Cardiac muscle cell (in vitro differentiated cells and primary cell): ENCODE data around the gene ABCA7. TPM values are rescaled to one million over a fixed set of nuclear protein-coding genes. Genes with fewer than 3 reads are reported as not detected.

Experiments
- DNase-seq, 2 donors: peaks; one replicate each; pipeline versions ENCODE4 v3.0.0 to v3.0.0-alpha.2; 2010 to 2017; ENCODE audit warnings: low read depth in 1 of 2, low spot score in 1 of 2
- H3K27ac ChIP-seq: fragments of 200-600 bp; sonication (generic); 2 replicates; pipeline ENCODE4 v1.5.1; 2016
- H3K27me3 ChIP-seq: fragments of 200-600 bp; sonication (generic); 2 replicates; pipeline ENCODE4 v1.6.0; 2016; ENCODE audit warnings: control low read depth
- H3K36me3 ChIP-seq: fragments of 200-600 bp; sonication (generic); 2 replicates; pipeline ENCODE4 v1.5.1; 2016; ENCODE audit warnings: control low read depth
- H3K4me1 ChIP-seq: fragments of 200-600 bp; sonication (generic); 2 replicates; pipeline ENCODE4 v1.8.1; 2017; ENCODE audit warnings: low read depth, mild to moderate bottlenecking, mixed run types
- H3K4me3 ChIP-seq: fragments of 200-600 bp; sonication (generic); 2 replicates; pipeline ENCODE4 v1.5.1; 2016; ENCODE audit warnings: mild to moderate bottlenecking
- H3K9me3 ChIP-seq: fragments of 200-600 bp; sonication (generic); 2 replicates; pipeline ENCODE4 v1.5.1; 2017; ENCODE audit warnings: low read depth, mild to moderate bottlenecking, control low read depth
- polyA plus RNA-seq: library from polyadenylated mRNA; unstranded; fragments of >200 nt; fragmentation: Nextera tagmentation; extraction: Ambion mirVana; gene quantifications from 2 replicates; pipeline ENCODE4 v1.2.1, GENCODE V29; 2016
- total RNA-seq: library from RNA; depleted of rRNA; stranded (reverse); fragments of >200 nt; gene quantifications from 2 replicates; pipeline ENCODE4 v1.2.3, GENCODE V29; 2016
- TF ChIP-seq, protein P1 (sequence below): IDR thresholded peaks from 2 replicates; pipeline ENCODE4 v1.5.1; 2012; ENCODE audit warnings: low read depth, mild to moderate bottlenecking, low read length

ABCA7 gene
- total and polyA plus RNA-seq, 2 experiments from 2014 or later, result 44.0 to 60.4 TPM

DNA sequence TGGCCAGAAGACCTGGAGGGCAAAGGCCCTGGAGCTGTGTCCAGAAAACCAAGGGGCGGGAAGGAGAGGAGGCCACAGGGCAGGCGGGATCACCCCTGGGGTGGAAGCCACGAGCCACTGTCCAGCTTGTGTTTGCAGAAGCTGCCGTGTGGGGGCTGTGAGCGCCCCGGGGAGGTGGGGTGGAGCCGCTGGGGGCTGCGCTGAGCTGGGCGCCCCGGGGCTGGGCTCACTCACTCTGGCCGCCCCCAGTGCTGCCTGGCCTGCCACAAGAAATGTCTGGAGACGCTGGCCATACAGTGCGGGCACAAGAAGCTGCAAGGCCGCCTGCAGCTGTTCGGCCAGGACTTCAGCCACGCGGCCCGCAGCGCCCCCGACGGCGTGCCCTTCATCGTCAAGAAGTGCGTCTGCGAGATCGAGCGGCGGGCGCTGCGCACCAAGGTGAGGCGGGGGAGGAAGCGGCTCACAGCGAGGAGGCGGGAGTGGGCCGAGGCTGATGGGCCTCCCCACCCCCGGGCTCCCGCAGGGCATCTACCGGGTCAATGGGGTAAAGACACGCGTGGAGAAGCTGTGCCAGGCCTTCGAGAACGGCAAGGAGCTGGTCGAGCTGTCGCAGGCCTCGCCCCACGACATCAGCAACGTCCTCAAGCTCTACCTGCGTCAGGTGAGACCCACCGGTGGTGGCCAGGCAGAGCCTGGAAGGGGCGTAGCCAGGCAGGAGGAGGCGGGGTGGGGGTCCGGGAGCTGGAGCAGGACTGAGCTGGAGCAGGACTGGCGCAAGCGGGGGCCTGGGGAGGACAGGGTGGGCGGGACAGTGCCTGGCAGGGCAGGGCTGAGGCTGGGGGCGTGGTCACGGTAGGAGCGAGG is 41.6 kb downstream of the ABCA7 start:
- H3K27me3 ChIP-seq, result no peaks in the 10 kb centered on the region
- no peaks in the 10 kb centered on the region for H3K9me3 ChIP-seq
- H3K4me3 ChIP-seq, result no peak overlapping the region
- TF ChIP-seq, protein P1, sequence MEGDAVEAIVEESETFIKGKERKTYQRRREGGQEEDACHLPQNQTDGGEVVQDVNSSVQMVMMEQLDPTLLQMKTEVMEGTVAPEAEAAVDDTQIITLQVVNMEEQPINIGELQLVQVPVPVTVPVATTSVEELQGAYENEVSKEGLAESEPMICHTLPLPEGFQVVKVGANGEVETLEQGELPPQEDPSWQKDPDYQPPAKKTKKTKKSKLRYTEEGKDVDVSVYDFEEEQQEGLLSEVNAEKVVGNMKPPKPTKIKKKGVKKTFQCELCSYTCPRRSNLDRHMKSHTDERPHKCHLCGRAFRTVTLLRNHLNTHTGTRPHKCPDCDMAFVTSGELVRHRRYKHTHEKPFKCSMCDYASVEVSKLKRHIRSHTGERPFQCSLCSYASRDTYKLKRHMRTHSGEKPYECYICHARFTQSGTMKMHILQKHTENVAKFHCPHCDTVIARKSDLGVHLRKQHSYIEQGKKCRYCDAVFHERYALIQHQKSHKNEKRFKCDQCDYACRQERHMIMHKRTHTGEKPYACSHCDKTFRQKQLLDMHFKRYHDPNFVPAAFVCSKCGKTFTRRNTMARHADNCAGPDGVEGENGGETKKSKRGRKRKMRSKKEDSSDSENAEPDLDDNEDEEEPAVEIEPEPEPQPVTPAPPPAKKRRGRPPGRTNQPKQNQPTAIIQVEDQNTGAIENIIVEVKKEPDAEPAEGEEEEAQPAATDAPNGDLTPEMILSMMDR, result no peak
- no peak for DNase-seq
- H3K27ac ChIP-seq, result peak overlapping the region; percentile 43
- peaks cover under 1% of the 10 kb centered on the region for H3K36me3 ChIP-seq
- no peaks in the 10 kb centered on the region for H3K4me1 ChIP-seq

DNA sequence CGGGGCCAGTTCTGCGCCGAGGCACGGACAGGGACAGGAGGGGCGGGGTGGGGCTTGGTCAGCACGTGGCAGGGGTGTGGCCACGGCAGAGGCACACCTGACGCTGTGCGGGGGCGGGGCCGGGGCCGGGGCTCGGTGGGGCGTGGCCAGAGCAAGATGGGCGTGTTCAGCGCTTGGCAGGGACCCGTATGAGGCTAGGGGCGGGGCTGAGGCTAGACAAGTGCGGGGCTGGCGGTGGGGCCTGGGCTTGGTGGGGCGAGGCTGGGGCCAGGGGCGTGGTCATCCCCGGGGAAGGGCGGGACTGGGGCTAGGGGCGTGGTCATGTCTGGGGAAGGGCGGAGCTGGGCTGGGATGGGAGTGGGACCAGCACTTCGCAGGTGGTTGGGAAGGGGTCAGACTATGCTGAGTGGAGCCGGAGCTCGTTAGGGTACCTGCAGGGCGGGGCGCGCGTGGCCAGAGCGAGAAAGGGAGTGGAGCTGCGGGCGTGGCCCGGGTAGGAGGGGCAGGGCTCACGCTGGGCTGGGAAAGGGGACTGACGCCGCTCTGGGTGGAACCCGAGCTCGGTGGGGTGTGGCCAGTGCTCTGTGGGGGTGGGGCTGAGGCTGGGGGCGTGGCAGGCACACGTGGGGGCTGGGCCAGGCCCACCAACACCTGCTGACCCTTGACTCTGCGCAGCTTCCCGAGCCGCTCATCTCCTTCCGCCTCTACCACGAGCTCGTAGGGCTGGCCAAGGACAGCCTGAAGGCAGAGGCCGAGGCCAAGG is 42.4 kb downstream of the ABCA7 start:
- DNase-seq, result peak in 1 of 2 donors; percentile 91
- peak overlapping the region; percentile 13 for H3K4me3 ChIP-seq
- H3K27ac ChIP-seq, result no peak overlapping the region
- TF ChIP-seq, protein P1, result no peak
- peaks cover 5% of the 10 kb centered on the region for H3K36me3 ChIP-seq
- no peaks in the 10 kb centered on the region for H3K4me1 ChIP-seq
- H3K27me3 ChIP-seq, result no peaks in the 10 kb centered on the region
- no peaks in the 10 kb centered on the region for H3K9me3 ChIP-seq

DNA sequence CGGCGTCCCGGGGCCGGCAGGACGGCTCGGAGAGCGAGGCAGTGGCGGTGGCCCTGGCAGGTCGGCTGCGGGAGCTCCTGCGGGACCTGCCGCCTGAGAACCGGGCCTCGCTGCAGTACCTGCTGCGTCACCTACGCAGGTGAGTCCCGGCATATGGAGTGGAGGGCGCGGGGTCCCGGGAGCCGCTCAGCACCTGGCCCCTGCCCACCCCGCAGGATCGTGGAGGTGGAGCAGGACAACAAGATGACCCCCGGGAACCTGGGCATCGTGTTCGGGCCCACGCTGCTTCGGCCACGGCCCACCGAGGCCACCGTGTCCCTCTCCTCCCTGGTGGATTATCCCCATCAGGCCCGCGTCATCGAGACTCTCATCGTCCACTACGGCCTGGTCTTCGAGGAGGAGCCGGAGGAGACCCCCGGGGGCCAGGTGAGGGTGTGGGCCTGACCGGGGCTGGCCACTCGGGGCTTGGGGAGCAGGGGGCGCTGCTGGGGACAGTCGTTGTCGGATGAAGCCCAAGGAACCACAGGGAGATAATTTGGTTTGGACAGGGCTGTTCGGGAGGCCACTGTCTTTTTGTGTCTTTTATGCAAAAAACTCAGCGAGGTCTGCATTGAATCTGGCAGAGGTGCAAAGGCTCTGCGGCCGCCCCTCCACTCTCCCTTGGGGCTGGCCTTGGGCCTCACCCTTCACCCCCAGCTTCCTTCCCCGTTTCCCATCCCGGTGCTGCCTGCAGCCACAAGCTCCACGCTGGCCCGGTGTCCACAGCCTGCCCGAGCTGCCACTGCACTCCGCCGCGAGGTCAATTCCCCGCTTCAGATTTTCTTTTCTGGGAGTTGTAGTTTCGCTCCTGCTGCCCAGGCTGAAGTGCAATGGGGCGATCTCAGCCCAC is 43.3 kb downstream of the ABCA7 start:
- no peaks in the 10 kb centered on the region for H3K27me3 ChIP-seq
- TF ChIP-seq, protein P1, result no peak
- DNase-seq, result no peak
- H3K36me3 ChIP-seq, result peaks cover 5% of the 10 kb centered on the region
- no peak overlapping the region for H3K27ac ChIP-seq
- H3K9me3 ChIP-seq, result no peaks in the 10 kb centered on the region
- H3K4me3 ChIP-seq, result peak overlapping the region; percentile 13
- H3K4me1 ChIP-seq, result no peaks in the 10 kb centered on the region

DNA sequence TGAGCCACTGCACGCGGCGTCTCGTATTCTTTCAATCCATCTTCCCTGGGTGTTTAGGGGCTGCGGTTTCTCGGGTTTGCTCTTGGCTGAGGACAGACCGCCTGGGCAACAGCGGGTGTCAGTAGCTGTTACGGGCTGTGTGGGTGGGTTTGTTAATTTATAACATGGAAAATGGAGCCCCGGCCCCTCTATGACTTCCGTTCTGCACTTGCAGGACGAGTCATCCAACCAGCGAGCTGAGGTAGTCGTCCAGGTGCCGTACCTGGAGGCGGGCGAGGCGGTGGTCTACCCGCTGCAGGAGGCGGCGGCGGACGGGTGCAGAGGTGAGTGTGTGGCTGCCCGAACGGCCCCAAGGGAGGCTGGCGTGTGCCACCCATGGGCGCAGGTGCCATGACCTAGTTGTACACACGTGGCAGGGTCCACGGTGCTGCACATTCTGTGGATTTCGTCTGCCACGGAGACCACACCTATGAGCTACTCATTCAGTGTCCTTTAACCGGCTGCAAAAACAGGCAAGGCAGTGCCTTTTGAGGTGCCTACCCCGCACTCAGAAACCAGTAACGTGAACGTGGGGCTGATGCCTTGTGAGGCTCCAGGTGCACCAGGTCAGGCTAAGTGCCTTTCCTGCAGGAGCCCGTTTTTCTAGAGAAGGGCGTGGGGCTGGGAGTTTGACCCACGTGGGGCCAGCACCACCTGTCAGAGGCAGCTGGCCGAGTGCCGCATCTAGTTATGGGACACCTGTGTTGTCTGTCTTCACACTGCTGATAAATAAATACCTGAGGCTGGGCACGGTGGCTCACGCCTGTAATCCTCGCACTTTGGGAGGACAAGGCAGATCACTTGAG is 44.3 kb downstream of the ABCA7 start:
- no peaks in the 10 kb centered on the region for H3K4me1 ChIP-seq
- H3K27ac ChIP-seq, result no peak overlapping the region
- no peaks in the 10 kb centered on the region for H3K9me3 ChIP-seq
- H3K27me3 ChIP-seq, result no peaks in the 10 kb centered on the region
- no peak overlapping the region for H3K4me3 ChIP-seq
- H3K36me3 ChIP-seq, result peaks cover 10% of the 10 kb centered on the region
- TF ChIP-seq, protein P1, result no peak
- no peak for DNase-seq
